K562 (cell line): ENCODE results near the gene AFAP1. TPM values are rescaled to one million over a fixed set of nuclear protein-coding genes. Genes with fewer than 3 reads are reported as not detected.

Source experiments
- ATAC-seq: fragments of 200-7000 bp; cut with Tn5 transposase; 3 replicates; pipeline ENCODE4 v1.9.1; 2020; ENCODE audit warnings: moderate library complexity
- BruUV-seq: library from RNA; stranded (reverse); fragments of 400-500 nt; replicated peaks from 2 replicates; lab custom pipeline; 2021; lab: Mats Ljungman, UMichigan
- CTCF ChIA-PET: fragments of 300-600 bp; formaldehyde crosslinking; extraction: SDS; loops from one replicate; lab custom pipeline; 2021; ENCODE audit warnings: low intra/inter-chr PET ratio; lab: Yijun Ruan, JAX
- POLR2A ChIA-PET: fragments of 300-600, 350-650 bp; sonication (Branson Sonifier 250); formaldehyde crosslinking; extraction: SDS; loops from one replicate; lab custom pipeline; 2021; ENCODE audit warnings: antibody characterized with exemption, inconsistent platforms; lab: Yijun Ruan, JAX
- DNase-seq, 4 experiments: peaks; one replicate each; pipeline versions ENCODE4 v3.0.0 to v3.0.0-alpha.2; 2011 to 2018; ENCODE audit warnings: low spot score in 3 of 4, mixed read lengths in 3 of 4; ENCODE audit errors: extremely low read depth in 1 of 4
- FAIRE-seq: peaks from 2 replicates; lab custom pipeline; 2011; peaks lifted over from hg19 to GRCh38; lab: Jason Lieb, UNC
- H2AFZ ChIP-seq: 2 replicates; pipeline ENCODE4 v1.6.0; 2011; ENCODE audit warnings: low read depth, low read length, control low read depth, inconsistent platforms
- H3K27ac ChIP-seq: fragments of 200-600 bp; 3 replicates; pipeline ENCODE4 v1.8.0; 2011; ENCODE audit warnings: low read depth, mild to moderate bottlenecking, control low read depth, inconsistent platforms, low read length, moderate library complexity, mixed read lengths; ENCODE audit errors: extremely low read depth
- H3K27me3 ChIP-seq, 2 experiments: fragments of 300-600 bp in 1 of 2; 2 replicates in 1 of 2; 3 replicates in 1 of 2; pipeline versions ENCODE4 v1.6.0 to v1.8.0; 2011; ENCODE audit warnings: inconsistent platforms in 2 of 2, low read length in 2 of 2, mild to moderate bottlenecking in 1 of 2, mixed read lengths in 1 of 2, moderate library complexity in 1 of 2; ENCODE audit not compliant: control insufficient read depth in 2 of 2, insufficient read depth in 2 of 2
- H3K36me3 ChIP-seq: fragments of 300-600 bp; 3 replicates; pipeline ENCODE4 v1.8.0; 2011; ENCODE audit warnings: mild to moderate bottlenecking, low read length, inconsistent platforms; ENCODE audit not compliant: control insufficient read depth, insufficient read depth
- H3K4me1 ChIP-seq, 2 experiments: fragments of 200-600 bp in 1 of 2; replicated peaks in 1 of 2; 2 replicates in 1 of 2; 3 replicates in 1 of 2; pipeline versions ENCODE4 v1.5.1 to v1.8.0; 2011; ENCODE audit warnings: inconsistent platforms in 2 of 2, low read length in 2 of 2, mild to moderate bottlenecking in 1 of 2, mixed read lengths in 1 of 2, moderate library complexity in 1 of 2; ENCODE audit not compliant: control insufficient read depth in 2 of 2, insufficient read depth in 2 of 2
- H3K4me2 ChIP-seq: 2 replicates; pipeline ENCODE4 v1.6.1; 2011; ENCODE audit warnings: low read length, control low read depth, inconsistent platforms, mixed read lengths; ENCODE audit not compliant: insufficient read depth
- H3K4me3 ChIP-seq: fragments of 200-600 bp; sonication (generic), shearing (Covaris generic); 2 replicates; pipeline ENCODE4 v1.5.1; 2016; ENCODE audit warnings: control low read depth, inconsistent platforms
- H3K79me2 ChIP-seq: fragments of 200-600 bp; 3 replicates; pipeline ENCODE4 v1.8.0; 2011; ENCODE audit warnings: low read length, inconsistent platforms; ENCODE audit not compliant: control insufficient read depth, insufficient read depth
- H3K9ac ChIP-seq, 2 experiments: 2 replicates each; pipeline versions ENCODE4 v1.6.0 to v1.6.1; 2011; ENCODE audit warnings: low read depth in 2 of 2, low read length in 2 of 2, control low read depth in 1 of 2, inconsistent platforms in 1 of 2, mild to moderate bottlenecking in 1 of 2, mixed read lengths in 1 of 2; ENCODE audit not compliant: insufficient read depth in 1 of 2
- H3K9me1 ChIP-seq: one replicate; pipeline ENCODE4 v1.6.0; 2011; ENCODE audit warnings: inconsistent platforms, mild to moderate bottlenecking, low read length, moderate library complexity; ENCODE audit not compliant: control insufficient read depth, insufficient read depth
- H3K9me3 ChIP-seq: replicated peaks from 2 replicates; pipeline ENCODE4 v1.5.1; 2011; ENCODE audit warnings: low read depth, low read length, inconsistent platforms; ENCODE audit not compliant: control insufficient read depth, insufficient read depth
- H4K20me1 ChIP-seq: replicated peaks from 2 replicates; pipeline ENCODE4 v1.6.1; 2011; ENCODE audit warnings: low read length, inconsistent platforms, mixed read lengths; ENCODE audit not compliant: control insufficient read depth, insufficient read depth
- CEBPB ChIP-seq: fragments of 450-650 bp; IDR thresholded peaks from 2 replicates; pipeline ENCODE4 v1.6.1; 2016; ENCODE audit warnings: missing genetic modification characterization, missing compliant biosample characterization
- CEBPG ChIP-seq, 3 experiments: fragments of 200-800 bp in 1 of 3; sonication (Bioruptor generic) in 1 of 3; sonication (generic) in 1 of 3; formaldehyde crosslinking in 1 of 3; IDR thresholded peaks in 2 of 3; conservative IDR thresholded peaks in 1 of 3; 2 replicates each; pipeline versions ENCODE4 v1.6.1 to v1.8.0; 2016 to 2022; ENCODE audit warnings: missing compliant biosample characterization in 2 of 3, missing genetic modification characterization in 2 of 3, mild to moderate bottlenecking in 1 of 3, missing genetic modification reagents in 1 of 3
- USF2 ChIP-seq: sonication (generic); formaldehyde crosslinking; IDR thresholded peaks from 2 replicates; pipeline ENCODE4 v1.5.0; 2020; ENCODE audit warnings: missing genetic modification reagents
- WGBS: fragments of 100-300 bp; shearing (Covaris generic); methylation state at CpG from one replicate; pipeline ENCODE4 v1.1.6; 2016; ENCODE audit warnings: low coverage, mixed read lengths; ENCODE audit not compliant: insufficient coverage; ENCODE audit errors: missing lambda C conversion rate; 5-methylcytosine and 5-hydroxymethylcytosine counted together
- in situ Hi-C: fragments of 300-500 bp; cut with MboI; formaldehyde crosslinking; loops from 4 replicates; pipeline ENCODE4 v1.15.0; 2018; ENCODE audit warnings: inconsistent platforms, mixed read lengths
- intact Hi-C: fragments of 100-400 bp; cut with micrococcal nuclease; formaldehyde crosslinking; loops from 2 replicates; pipeline ENCODE4 v1.14.2; 2022
- polyA plus RNA-seq, 8 experiments: library from polyadenylated mRNA; depleted of rRNA in 4 of 8; stranded (reverse) in 5 of 8; unstranded in 3 of 8; fragments of >200 nt; fragmentation: Nextera tagmentation in 2 of 8; fragmentation: Illumina TruSeq in 1 of 8; extraction: Ambion mirVana in 2 of 8; extraction: Trizol in 1 of 8; gene quantifications; 2 replicates each; pipeline versions ENCODE4 v1.2.1 to v1.2.3, GENCODE V29; 2011 to 2014; ENCODE audit warnings: inconsistent platforms in 1 of 8, missing spikeins in 1 of 8
- total RNA-seq, 7 experiments: library from RNA; depleted of rRNA in 6 of 7; stranded (reverse); fragments of >200 nt in 6 of 7; fragmentation: Illumina TruSeq in 2 of 7; extraction: Trizol in 2 of 7; gene quantifications; 2 replicates each; pipeline versions ENCODE4 v1.2.1 to v1.2.3, GENCODE V29; 2011 to 2021; ENCODE audit warnings: low replicate concordance in 1 of 7

AFAP1 gene
- total and polyA plus RNA-seq, 9 of the 15 experiments (the other 6 are each of a cell fraction or from before 2014, with no cell fraction given) = 0.07 to 0.42 (median 0.12) TPM; not detected in 1

DNA sequence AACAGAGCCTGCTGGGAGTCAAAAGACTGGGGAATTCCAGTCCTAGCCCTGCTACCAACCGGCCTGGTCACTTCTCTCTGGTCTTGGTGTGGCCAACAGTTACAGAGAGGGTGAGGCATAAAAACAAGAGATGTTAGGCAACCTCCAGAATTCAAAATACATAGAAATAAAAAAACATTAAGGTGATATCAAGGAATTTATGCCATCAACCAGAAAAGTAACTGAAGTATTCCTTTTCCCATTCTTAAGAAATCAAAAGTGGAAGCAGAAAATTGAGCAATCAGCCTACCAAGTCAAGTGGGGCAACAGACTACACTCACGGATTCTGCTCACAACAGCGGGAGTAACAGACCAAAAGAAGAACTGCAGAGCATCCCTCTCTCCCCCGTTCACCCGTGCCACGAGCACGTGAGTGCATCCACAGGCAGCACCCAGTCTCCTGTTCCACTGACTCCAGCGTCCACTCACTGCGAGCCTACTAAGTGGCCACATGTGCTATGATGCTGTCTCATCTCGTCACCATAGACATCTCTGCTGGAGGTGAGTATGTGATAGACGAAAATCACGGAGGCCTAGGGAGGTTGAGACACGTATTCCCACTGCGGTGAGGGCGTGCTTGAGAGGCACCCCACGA lies 29.3 kb downstream of the AFAP1 start:
- H3K36me3 ChIP-seq = no peaks in the 10 kb centered on the region
- H3K27me3 ChIP-seq = peaks cover 17 to 36% of the 10 kb centered on the region in 2 experiments; a peak in 4 of 5 replicates
- H2AFZ ChIP-seq = no peak overlapping the region
- 0 out of 2 replicates have a peak, but pooled peaks cover 4% of the 10 kb centered on the region for H4K20me1 ChIP-seq
- POLR2A ChIA-PET = no interaction called here
- intact Hi-C loops (no loop called here), in situ Hi-C loops (no loop called here)
- no peak overlapping the region for H3K9ac ChIP-seq
- TF ChIP-seq USF2 (CRISPR knock-in tag) = no peak
- TF ChIP-seq CEBPG (CRISPR knock-in tag; IDR thresholded peaks at IDR 0.05) = no peak
- TF ChIP-seq CEBPG (tag; conservative IDR thresholded peaks at IDR 0.05 in 1 of 2, IDR thresholded peaks at IDR 0.05 in 1 of 2) = 0 out of 4 replicates have a peak, but pooled peaks of 1 of the 2 experiments have one; percentile 22
- TF ChIP-seq CEBPB = 0 out of 2 replicates have a peak, but pooled peaks have one; percentile 13
- no peak for ATAC-seq
- WGBS = 0% methylated on average over 15 of the region's 16 CpGs
- DNase-seq = no peak
- CTCF ChIA-PET = no interaction called here
- no peaks in the 10 kb centered on the region for H3K79me2 ChIP-seq
- no peaks in the 10 kb centered on the region for H3K9me1 ChIP-seq
- no peaks in the 10 kb centered on the region for H3K9me3 ChIP-seq
- H3K4me3 ChIP-seq = no peak overlapping the region
- H3K27ac ChIP-seq = no peak overlapping the region
- FAIRE-seq = no peak
- BruUV-seq = no TSS peak
- no peaks in the 10 kb centered on the region for H3K4me1 ChIP-seq
- no peak overlapping the region for H3K4me2 ChIP-seq
